A549 (cell line): Measurements from ENCODE around the gene PRKD1. TPM values are rescaled to one million over a fixed set of nuclear protein-coding genes. Genes with fewer than 3 reads are reported as not detected.

Source experiments
- ATAC-seq, 2 experiments: fragments of 200-7000 bp in 1 of 2; fragments of >200 bp in 1 of 2; cut with Nextera tagmentation in 1 of 2; cut with Tn5 transposase in 1 of 2; 3 replicates each; pipeline versions ENCODE4 v1.8.0 to v1.9.1; 2018 to 2020; ENCODE audit warnings: mild to moderate bottlenecking in 1 of 2, moderate library complexity in 1 of 2
- CTCF ChIA-PET: fragments of 300-600 bp; sonication (Branson Sonifier 250); formaldehyde crosslinking; extraction: SDS; loops from one replicate; lab custom pipeline; 2021; ENCODE audit warnings: antibody characterized with exemption, inconsistent platforms; lab: Yijun Ruan, JAX
- POLR2A ChIA-PET: fragments of 350-600 bp; formaldehyde crosslinking; extraction: SDS; loops from one replicate; lab custom pipeline; 2021; ENCODE audit warnings: antibody characterized with exemption, inconsistent platforms; lab: Yijun Ruan, JAX
- DNase-seq, 2 experiments: peaks; one replicate each; pipeline versions ENCODE4 v3.0.0 to v3.0.0-alpha.2; 2011 to 2016; ENCODE audit warnings: low read depth in 1 of 2, low spot score in 1 of 2
- FAIRE-seq: peaks from 2 replicates; lab custom pipeline; 2011; peaks lifted over from hg19 to GRCh38; lab: Jason Lieb, UNC
- H3K27ac ChIP-seq, 2 experiments: fragments of >200 bp; sonication (Bioruptor Twin); formaldehyde crosslinking; 3 replicates each; pipeline ENCODE4 v1.5.1; 2016 to 2017
- H3K4me1 ChIP-seq: fragments of >200 bp; sonication (Bioruptor Twin); formaldehyde crosslinking; 3 replicates; pipeline ENCODE4 v1.6.1; 2016
- H3K4me2 ChIP-seq: fragments of >200 bp; sonication (Bioruptor Twin); formaldehyde crosslinking; 3 replicates; pipeline ENCODE4 v1.6.1; 2016
- H3K4me3 ChIP-seq: fragments of >200 bp; sonication (Bioruptor Twin); formaldehyde crosslinking; 3 replicates; pipeline ENCODE4 v1.5.1; 2016
- H3K9me3 ChIP-seq: fragments of >200 bp; sonication (Bioruptor Twin); formaldehyde crosslinking; 3 replicates; pipeline ENCODE4 v1.6.1; 2016
- ATOH8 ChIP-seq: fragments of 250-450 bp; sonication (Bioruptor Pico); IDR thresholded peaks from 2 replicates; pipeline ENCODE4 v1.5.0; 2020; ENCODE audit warnings: low read depth, mild to moderate bottlenecking, moderate library complexity
- CBX2 ChIP-seq: fragments of 200-600 bp; sonication (generic); IDR thresholded peaks from 2 replicates; pipeline ENCODE4 v1.6.1; 2016; ENCODE audit warnings: low read depth, mild to moderate bottlenecking, borderline replicate concordance
- CBX8 ChIP-seq: fragments of 200-600 bp; sonication (generic); IDR thresholded peaks from 2 replicates; pipeline ENCODE4 v1.6.1; 2016
- CTCF ChIP-seq: fragments of >200 bp; sonication (Bioruptor Twin); formaldehyde crosslinking; IDR thresholded peaks from 3 replicates; pipeline ENCODE4 v1.5.1; 2016
- E2F6 ChIP-seq: IDR thresholded peaks from 2 replicates; pipeline ENCODE4 v1.6.1; 2012; ENCODE audit warnings: low read depth, borderline replicate concordance
- EHF ChIP-seq: fragments of 250-450 bp; sonication (Bioruptor Pico); IDR thresholded peaks from 2 replicates; pipeline ENCODE4 v1.5.0; 2020; ENCODE audit warnings: mild to moderate bottlenecking
- ELK1 ChIP-seq: fragments of 150-350 bp; IDR thresholded peaks from 2 replicates; pipeline ENCODE4 v1.6.1; 2014; ENCODE audit warnings: low read depth, mild to moderate bottlenecking, low read length
- EP300 ChIP-seq, 2 experiments: fragments of >200 bp; sonication (Bioruptor Twin); formaldehyde crosslinking; IDR thresholded peaks; 2 replicates in 1 of 2; 3 replicates in 1 of 2; pipeline ENCODE4 v1.6.1; 2016 to 2017
- FOSB ChIP-seq: fragments of 250-450 bp; sonication (Bioruptor Pico); IDR thresholded peaks from 2 replicates; pipeline ENCODE4 v1.5.0; 2020; ENCODE audit warnings: mild to moderate bottlenecking, moderate library complexity
- GATA3 ChIP-seq: IDR thresholded peaks from 2 replicates; pipeline ENCODE4 v1.6.1; 2012; ENCODE audit warnings: borderline replicate concordance
- HEYL ChIP-seq: fragments of 250-450 bp; sonication (Bioruptor Pico); IDR thresholded peaks from 2 replicates; pipeline ENCODE4 v1.8.0; 2021; ENCODE audit warnings: mild to moderate bottlenecking, moderate library complexity
- HMGXB4 ChIP-seq: fragments of 250-450 bp; sonication (Bioruptor Pico); IDR thresholded peaks from 2 replicates; pipeline ENCODE4 v1.5.0; 2021; ENCODE audit warnings: mild to moderate bottlenecking, moderate library complexity, borderline replicate concordance
- HOXB13 ChIP-seq: fragments of 250-450 bp; sonication (Bioruptor Pico); IDR thresholded peaks from 2 replicates; pipeline ENCODE4 v1.5.0; 2020; ENCODE audit warnings: low read depth, mild to moderate bottlenecking, moderate library complexity
- HOXB5 ChIP-seq: fragments of 250-450 bp; sonication (Bioruptor Pico); IDR thresholded peaks from 2 replicates; pipeline ENCODE4 v1.5.0; 2020; ENCODE audit warnings: mild to moderate bottlenecking, moderate library complexity
- MYC ChIP-seq: IDR thresholded peaks from 2 replicates; pipeline ENCODE4 v1.6.1; 2012; ENCODE audit warnings: mild to moderate bottlenecking, inconsistent platforms, low read length, improper control_type of control experiment, borderline replicate concordance
- NR3C1 ChIP-seq: fragments of >200 bp; sonication (Bioruptor Twin); formaldehyde crosslinking; IDR thresholded peaks from 3 replicates; pipeline ENCODE4 v1.6.1; 2017
- PBX3 ChIP-seq: IDR thresholded peaks from 2 replicates; pipeline ENCODE4 v1.6.1; 2012
- PHF8 ChIP-seq: fragments of 200-600 bp; sonication (generic); IDR thresholded peaks from 2 replicates; pipeline ENCODE4 v1.6.1; 2016; ENCODE audit warnings: low read depth, mild to moderate bottlenecking, antibody characterized with exemption, moderate library complexity, borderline replicate concordance
- POLR2AphosphoS2 ChIP-seq: conservative IDR thresholded peaks from 2 replicates; pipeline ENCODE4 v1.6.1; 2012; ENCODE audit warnings: low read length, improper control_type of control experiment, inconsistent platforms
- RFX5 ChIP-seq: fragments of 450-650 bp; IDR thresholded peaks from 2 replicates; pipeline ENCODE4 v1.7.1; 2014; ENCODE audit warnings: antibody characterized with exemption, mild to moderate bottlenecking, moderate library complexity
- TFCP2L1 ChIP-seq: fragments of 250-450 bp; sonication (Bioruptor Pico); IDR thresholded peaks from 2 replicates; pipeline ENCODE4 v1.5.0; 2021; ENCODE audit warnings: mild to moderate bottlenecking
- ZC3H11A ChIP-seq: fragments of 450-650 bp; IDR thresholded peaks from 2 replicates; pipeline ENCODE4 v1.6.1; 2014; ENCODE audit warnings: antibody characterized with exemption, mild to moderate bottlenecking
- ZSCAN20 ChIP-seq: fragments of 250-450 bp; sonication (Bioruptor Pico); IDR thresholded peaks from 2 replicates; pipeline ENCODE4 v1.8.0; 2022; ENCODE audit warnings: mild to moderate bottlenecking, moderate library complexity
- WGBS: methylation state at CpG from one replicate; pipeline ENCODE4 v1.1.6; 2017; ENCODE audit errors: missing lambda C conversion rate; 5-methylcytosine and 5-hydroxymethylcytosine counted together
- polyA plus RNA-seq, 4 experiments: library from polyadenylated mRNA; depleted of rRNA in 3 of 4; stranded (reverse); fragments of >200 nt; fragmentation: RNase III in 1 of 4; extraction: RNeasy Plus Mini Kit Qiagen cat#74134 plus additional on column Dnase treatment in 1 of 4; gene quantifications; 2 replicates in 3 of 4; 3 replicates in 1 of 4; pipeline ENCODE4 v1.2.3, GENCODE V29; 2011 to 2017

The PRKD1 gene
- polyA plus RNA-seq, 2 of the 4 experiments (the other 2 are of a cell fraction) = 3.0 to 7.8 TPM

GRCh38 chr14:29905543-29905942 lies 22.1 kb downstream of the PRKD1 start (continued):
- TF ChIP-seq ATOH8 (CRISPR knock-in tag) (no peak), HEYL (CRISPR knock-in tag) (no peak)

- Histone ChIP-seq H3K4me3 (no peak overlapping the region), H3K9me3 (no peaks in the 10 kb centered on the region), H3K4me2 (no peak overlapping the region), H3K27ac (no peak overlapping the region)
- POLR2A ChIA-PET = no interaction called here
- CTCF ChIA-PET = no interaction called here
- no peak for DNase-seq
- TF ChIP-seq CBX8 = no peak
- no peak for TF ChIP-seq CBX2
- no peak for TF ChIP-seq EP300 (IDR thresholded peaks at IDR 0.05)
- TF ChIP-seq ATOH8 (CRISPR knock-in tag) = no peak
- TF ChIP-seq ZSCAN20 = no peak
- TF ChIP-seq MYC = no peak
- no peak for TF ChIP-seq FOSB
- TF ChIP-seq, all 56 proteins: peak for 0
- H3K4me1 ChIP-seq = peaks cover 9% of the 10 kb centered on the region; the same call in 2 of the 3 replicates
- ATAC-seq = no peak
- FAIRE-seq = no peak
- WGBS = 48% methylated on average over 4 of the region's 4 CpGs
Observed at GRCh38 chr14:29900609-29901350, 26.9 kb downstream of the PRKD1 start.

GRCh38 chr14:29898470-29898869 lies 29.2 kb downstream of the PRKD1 start:
- no peak for DNase-seq
- no peak overlapping the region for H3K4me3 ChIP-seq
- H3K27ac ChIP-seq = no peak overlapping the region
- POLR2A ChIA-PET = no interaction called here
- CTCF ChIA-PET = no interaction called here
- H3K4me1 ChIP-seq = peaks cover 9% of the 10 kb centered on the region; the same call in 2 of the 3 replicates
- no peak for FAIRE-seq
- no peak for ATAC-seq
- WGBS = 37% methylated on average over 2 of the region's 2 CpGs
- no peak overlapping the region for H3K4me2 ChIP-seq
- H3K9me3 ChIP-seq = no peaks in the 10 kb centered on the region
- no peak for TF ChIP-seq PBX3
- no peak for TF ChIP-seq CBX2
- no peak for TF ChIP-seq ZC3H11A
- TF ChIP-seq PHF8 = no peak
- no peak for TF ChIP-seq HOXB13
- TF ChIP-seq HMGXB4 (CRISPR knock-in tag) = no peak
- TF ChIP-seq GATA3 = no peak
- no peak for TF ChIP-seq ATOH8 (CRISPR knock-in tag)
- no peak for TF ChIP-seq ELK1
- TF ChIP-seq CTCF = no peak
- no peak for TF ChIP-seq RFX5
- TF ChIP-seq EHF (CRISPR knock-in tag) = no peak
- TF ChIP-seq TFCP2L1 = no peak
- TF ChIP-seq E2F6 = no peak
- TF ChIP-seq POLR2AphosphoS2 = no peak
- TF ChIP-seq NR3C1 = no peak
- no peak for TF ChIP-seq MYC
- no peak for TF ChIP-seq HOXB5
